Measurements from ENCODE around the gene PSAP. TPM values are rescaled to one million over a fixed set of nuclear protein-coding genes. Genes with fewer than 3 reads are reported as not detected.
A peak's percentile ranks its signal among the peaks of the same experiment; 100 is the strongest.

Gene PSAP
- total RNA-seq, 2 donors from 2014 or later, result 136 to 207 TPM

- DNase-seq (ENCODE audit: low spot score) (no peak), ATAC-seq (no peak)
- H3K4me3 Mint-ChIP-seq, result no peak overlapping the region
- peaks cover 14 to 20% of the 10 kb centered on the region in 2 donors for H3K4me1 Mint-ChIP-seq (ENCODE audit: low read depth in 2 of 2)
- no peak overlapping the region for H3K27ac Mint-ChIP-seq
- H3K36me3 Mint-ChIP-seq, result no peaks in the 10 kb centered on the region
- no peaks in the 10 kb centered on the region for H3K27me3 Mint-ChIP-seq
- no peaks in the 10 kb centered on the region for H3K9me3 Mint-ChIP-seq
These were observed 70.9 kb downstream of the PSAP start for GRCh38 chr10:71780156-71780555.

- no peak for ATAC-seq
- Mint-ChIP-seq H3K4me1 (ENCODE audit: low read depth in 2 of 2) (peaks cover 15 to 23% of the 10 kb centered on the region in 2 donors), H3K27me3 (no peaks in the 10 kb centered on the region), H3K27ac (no peak overlapping the region), H3K4me3 (no peak overlapping the region), H3K36me3 (no peaks in the 10 kb centered on the region), H3K9me3 (no peaks in the 10 kb centered on the region)
- no peak for DNase-seq (ENCODE audit: low spot score)
These were observed 71.4 kb downstream of the PSAP start for GRCh38 chr10:71779641-71780040.

DNA sequence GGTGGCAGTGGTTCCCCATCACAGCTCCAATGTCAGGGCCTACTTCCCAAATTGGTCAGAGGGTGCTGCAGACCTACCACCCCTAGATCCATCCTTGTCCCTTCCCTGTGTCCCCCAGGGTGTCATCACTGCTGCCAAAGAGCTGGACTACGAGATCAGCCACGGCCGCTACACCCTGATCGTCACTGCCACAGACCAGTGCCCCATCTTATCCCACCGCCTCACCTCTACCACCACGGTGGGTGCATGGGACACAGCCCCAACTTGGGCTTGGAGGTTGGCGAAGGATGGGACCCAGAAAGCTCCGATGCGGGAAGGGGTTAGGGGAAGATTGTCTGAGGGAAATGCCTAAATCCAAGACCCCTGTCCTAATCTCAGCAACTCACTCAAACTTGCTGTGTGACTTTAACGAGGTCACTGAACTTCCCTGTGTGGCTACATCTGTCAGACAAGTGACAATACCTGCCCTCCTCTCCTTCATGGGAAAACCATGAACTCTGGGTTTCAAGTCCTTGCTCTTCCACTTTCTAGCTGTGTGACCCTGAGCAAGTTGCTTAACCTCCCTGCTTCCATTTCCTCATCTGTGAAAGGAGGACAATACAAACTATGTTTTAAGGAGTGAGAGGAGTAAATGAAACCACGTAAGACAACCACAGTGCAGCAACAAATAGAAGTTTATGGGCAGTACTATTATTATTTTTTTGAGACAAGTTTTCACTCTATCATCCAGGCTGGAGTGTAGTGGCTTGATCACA, 72.8 kb downstream of the PSAP start:
- Mint-ChIP-seq H3K9me3 (no peaks in the 10 kb centered on the region), H3K36me3 (no peaks in the 10 kb centered on the region), H3K4me1 (ENCODE audit: low read depth in 2 of 2) (peaks cover 25 to 35% of the 10 kb centered on the region in 2 donors), H3K4me3 (no peak overlapping the region), H3K27ac (no peak overlapping the region), H3K27me3 (no peaks in the 10 kb centered on the region)
- ATAC-seq, result no peak
- DNase-seq (ENCODE audit: low spot score), result no peak

DNA sequence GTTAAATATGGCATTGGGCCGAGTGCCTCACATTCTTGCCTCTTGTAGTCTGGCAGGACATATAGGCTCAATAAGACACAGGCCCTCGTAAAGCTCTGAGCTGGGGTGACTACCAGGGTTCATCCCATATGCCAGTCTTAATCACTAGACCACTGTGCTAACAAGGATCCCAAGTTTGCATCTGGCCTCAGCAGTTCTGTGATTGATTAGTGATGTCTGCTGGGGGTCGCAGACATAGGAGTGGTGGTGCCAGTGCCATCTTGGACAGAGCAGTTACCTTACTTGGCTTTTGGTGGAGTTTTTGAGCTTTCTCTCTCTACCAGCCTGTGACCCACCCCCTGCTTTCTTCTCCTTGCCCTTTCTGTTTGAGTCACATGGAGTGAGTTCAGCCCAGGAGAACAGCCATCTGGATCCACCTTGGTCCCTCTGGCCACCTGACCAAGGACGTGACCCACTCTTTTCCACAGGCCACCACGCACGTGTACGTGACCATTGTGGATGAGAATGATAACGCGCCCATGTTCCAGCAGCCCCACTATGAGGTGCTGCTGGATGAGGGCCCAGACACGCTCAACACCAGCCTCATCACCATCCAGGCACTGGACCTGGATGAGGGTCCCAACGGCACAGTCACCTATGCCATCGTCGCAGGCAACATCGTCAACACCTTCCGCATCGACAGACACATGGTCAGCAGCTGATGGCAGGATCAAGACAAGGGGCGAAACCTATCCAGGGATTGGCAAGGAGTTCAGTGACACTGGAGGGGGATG, 73.7 kb downstream of the PSAP start:
- Mint-ChIP-seq H3K36me3 (no peaks in the 10 kb centered on the region), H3K27me3 (no peaks in the 10 kb centered on the region), H3K27ac (peak overlapping the region in 1 of 2 donors; percentile 50), H3K4me3 (no peak overlapping the region), H3K4me1 (ENCODE audit: low read depth in 2 of 2) (peaks cover 27 to 36% of the 10 kb centered on the region in 2 donors), H3K9me3 (no peaks in the 10 kb centered on the region)
- ATAC-seq, result no peak
- DNase-seq (ENCODE audit: low spot score), result no peak

DNA sequence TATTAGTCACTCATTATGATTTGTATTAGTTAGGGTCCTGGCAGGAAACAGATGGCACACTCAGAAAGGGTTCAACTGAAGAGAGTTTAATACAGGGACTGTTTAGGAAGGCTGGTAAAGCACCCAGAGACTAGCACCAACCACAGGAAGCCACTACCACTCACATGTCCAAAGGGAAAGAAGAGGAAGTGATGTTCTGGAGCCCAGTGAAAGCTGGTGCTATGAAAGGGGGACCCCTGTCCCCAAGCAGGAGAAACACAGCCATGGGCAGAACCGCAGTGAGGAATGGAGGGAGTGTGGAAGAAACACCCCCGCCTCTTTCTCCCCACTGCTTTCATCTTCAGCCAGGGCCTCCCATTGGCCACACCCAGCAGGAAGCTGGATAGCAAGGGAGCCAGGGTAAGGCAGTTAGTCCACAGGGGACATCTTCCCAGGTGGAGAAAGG, 74.5 kb downstream of the PSAP start:
- Mint-ChIP-seq H3K27me3 (no peaks in the 10 kb centered on the region), H3K4me3 (no peak overlapping the region), H3K27ac (peak overlapping the region; percentile 38 to 58), H3K4me1 (ENCODE audit: low read depth in 2 of 2) (peaks cover 36 to 45% of the 10 kb centered on the region in 2 donors), H3K9me3 (no peaks in the 10 kb centered on the region), H3K36me3 (no peaks in the 10 kb centered on the region)
- DNase-seq (ENCODE audit: low spot score), result no peak
- no peak for ATAC-seq

DNA sequence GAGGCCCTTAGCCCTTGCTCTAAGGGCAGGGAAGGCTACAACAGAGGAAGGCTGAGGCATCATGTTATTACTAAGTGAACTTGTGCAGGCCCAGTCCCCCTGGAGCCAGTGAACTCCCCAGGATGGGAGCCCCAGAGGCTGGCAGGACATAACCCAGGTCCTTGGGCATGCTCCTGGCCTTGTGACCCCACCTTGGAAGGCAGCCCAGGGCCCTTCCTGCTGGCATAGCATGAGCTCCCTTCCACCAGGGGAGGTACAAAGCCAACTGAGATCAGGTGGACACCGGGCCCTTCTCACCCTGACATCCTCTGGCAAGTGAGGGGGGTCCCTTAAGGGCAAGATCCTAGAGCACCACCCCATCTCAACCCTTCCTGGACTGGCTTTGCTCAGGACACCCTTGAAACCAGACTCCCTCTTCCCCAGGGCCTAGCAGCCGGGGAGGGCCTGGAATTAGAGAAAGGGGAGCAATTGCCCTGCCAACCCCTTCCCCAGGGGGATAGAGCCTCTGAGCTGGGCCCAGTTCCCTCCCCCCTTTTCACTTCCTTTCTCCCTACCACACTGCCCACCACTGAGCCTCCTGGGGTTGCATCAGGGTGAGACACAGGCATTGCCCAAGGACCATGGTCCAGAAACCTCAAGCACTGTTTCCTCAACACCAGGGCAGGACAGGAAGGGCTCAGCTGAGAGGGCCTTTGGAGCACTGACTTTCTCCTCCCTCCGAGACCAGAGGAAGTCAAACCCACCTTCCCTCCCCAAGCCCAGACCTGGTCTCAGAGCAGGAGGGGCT, 75.9 kb downstream of the PSAP start:
- ATAC-seq, result peak; percentile 44 to 46
- Mint-ChIP-seq H3K27ac (peak overlapping the region; percentile 97 to 99), H3K4me3 (peak overlapping the region; percentile 41), H3K9me3 (no peaks in the 10 kb centered on the region), H3K27me3 (no peaks in the 10 kb centered on the region), H3K36me3 (no peaks in the 10 kb centered on the region), H3K4me1 (ENCODE audit: low read depth in 2 of 2) (peaks cover 44 to 57% of the 10 kb centered on the region in 2 donors)
- DNase-seq (ENCODE audit: low spot score), result no peak

- peak within 1 kb of the TSS; percentile 97 to 99 for H3K27ac Mint-ChIP-seq
- DNase-seq (ENCODE audit: low spot score) (peak; percentile 94), ATAC-seq (peak; percentile 89 to 92)
- H3K4me3 Mint-ChIP-seq, result peak within 1 kb of the TSS; percentile 79
- peaks cover 57 to 71% of the 10 kb centered on the region in 2 donors for H3K4me1 Mint-ChIP-seq (ENCODE audit: low read depth in 2 of 2)
- no peaks in the 10 kb centered on the region for H3K9me3 Mint-ChIP-seq
- no peaks in the 10 kb centered on the region for H3K27me3 Mint-ChIP-seq
- H3K36me3 Mint-ChIP-seq, result no peaks in the 10 kb centered on the region
These were observed 77.7 kb downstream of the PSAP start, which contains the start of gene VSIR for GRCh38 chr10:71773221-71773971. Gene VSIR (minus strand): TSS chr10:71773520. CDS start chr10:71773439, 81 bp downstream.

- peaks cover 63 to 76% of the 10 kb centered on the region in 2 donors for H3K4me1 Mint-ChIP-seq (ENCODE audit: low read depth in 2 of 2)
- ATAC-seq (no peak), DNase-seq (ENCODE audit: low spot score) (no peak)
- peak overlapping the region; percentile 79 for H3K4me3 Mint-ChIP-seq
- no peaks in the 10 kb centered on the region for H3K36me3 Mint-ChIP-seq
- H3K27ac Mint-ChIP-seq, result peak overlapping the region; percentile 97 to 99
- H3K27me3 Mint-ChIP-seq, result no peaks in the 10 kb centered on the region
- no peaks in the 10 kb centered on the region for H3K9me3 Mint-ChIP-seq
These were observed 78.2 kb downstream of the PSAP start for GRCh38 chr10:71772832-71773220.

- Mint-ChIP-seq H3K9me3 (no peaks in the 10 kb centered on the region), H3K4me1 (ENCODE audit: low read depth in 2 of 2) (peaks cover 69 to 79% of the 10 kb centered on the region in 2 donors), H3K4me3 (peak overlapping the region; percentile 79), H3K36me3 (no peaks in the 10 kb centered on the region), H3K27ac (peak overlapping the region; percentile 97 to 99), H3K27me3 (no peaks in the 10 kb centered on the region)
- no peak for ATAC-seq
- DNase-seq (ENCODE audit: low spot score), result no peak
These were observed 79.0 kb downstream of the PSAP start for GRCh38 chr10:71771821-71772617.

GRCh38 chr10:71771204-71771603, 79.8 kb downstream of the PSAP start:
- H3K27me3 Mint-ChIP-seq, result no peaks in the 10 kb centered on the region
- DNase-seq (ENCODE audit: low spot score) (no peak), ATAC-seq (no peak)
- H3K4me3 Mint-ChIP-seq, result peak overlapping the region; percentile 79
- peaks cover 73 to 82% of the 10 kb centered on the region in 2 donors for H3K4me1 Mint-ChIP-seq (ENCODE audit: low read depth in 2 of 2)
- no peaks in the 10 kb centered on the region for H3K36me3 Mint-ChIP-seq
- peak overlapping the region; percentile 97 to 99 for H3K27ac Mint-ChIP-seq
- H3K9me3 Mint-ChIP-seq, result no peaks in the 10 kb centered on the region

- Mint-ChIP-seq H3K27ac (peak overlapping the region; percentile 97 to 99), H3K4me1 (ENCODE audit: low read depth in 2 of 2) (peaks cover 72 to 78% of the 10 kb centered on the region in 2 donors), H3K4me3 (peak overlapping the region; percentile 79), H3K9me3 (no peaks in the 10 kb centered on the region), H3K36me3 (no peaks in the 10 kb centered on the region), H3K27me3 (no peaks in the 10 kb centered on the region)
- ATAC-seq (no peak), DNase-seq (ENCODE audit: low spot score) (no peak)
These were observed 80.3 kb downstream of the PSAP start for GRCh38 chr10:71770789-71771188.

DNA sequence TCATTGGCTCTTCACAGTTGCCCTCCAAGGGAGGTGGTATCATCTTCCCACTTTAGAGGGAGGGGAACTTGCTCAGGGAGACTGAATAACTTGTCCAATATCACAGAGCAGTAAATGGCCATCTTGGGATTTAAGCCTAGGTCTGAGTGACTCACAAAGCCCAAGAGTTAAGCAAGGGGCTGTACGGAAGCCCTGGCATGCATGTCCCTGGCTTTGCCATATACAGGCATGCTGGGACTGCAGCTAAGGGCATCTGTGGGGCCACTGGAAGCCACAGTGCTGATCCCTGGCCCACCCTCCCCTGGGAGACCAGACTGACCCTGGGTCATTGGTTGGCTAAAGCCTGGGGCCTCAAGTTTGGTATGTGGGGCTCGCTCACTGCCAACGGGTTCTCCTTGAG, 80.8 kb downstream of the PSAP start:
- H3K4me3 Mint-ChIP-seq, result peak overlapping the region; percentile 86

More for the DNA sequence above, 80.8 kb downstream of the PSAP start:
- DNase-seq (ENCODE audit: low spot score), result no peak
- ATAC-seq, result no peak
- peaks cover 72 to 73% of the 10 kb centered on the region in 2 donors for H3K4me1 Mint-ChIP-seq (ENCODE audit: low read depth in 2 of 2)
- no peaks in the 10 kb centered on the region for H3K36me3 Mint-ChIP-seq
- H3K9me3 Mint-ChIP-seq, result no peaks in the 10 kb centered on the region
- H3K27me3 Mint-ChIP-seq, result no peaks in the 10 kb centered on the region
- H3K27ac Mint-ChIP-seq, result peak overlapping the region; percentile 97 to 99
